Measurements from ENCODE around the gene VKORC1. TPM values are rescaled to one million over a fixed set of nuclear protein-coding genes. Genes with fewer than 3 reads are reported as not detected.
A peak's percentile ranks its signal among the peaks of the same experiment; 100 is the strongest.

VKORC1 gene
- total RNA-seq, 1 donor from 2014 or later = 101 TPM

- DNase-seq (ENCODE audit: low spot score) (no peak), ATAC-seq (no peak)
These were observed 10.6 kb downstream of the VKORC1 start for GRCh38 chr16:31083981-31084380.

- ATAC-seq = no peak
- no peak for DNase-seq (ENCODE audit: low spot score)
These were observed 11.0 kb downstream of the VKORC1 start for GRCh38 chr16:31083556-31083955.

- ATAC-seq = no peak
- DNase-seq (ENCODE audit: low spot score) = no peak
These were observed 11.5 kb downstream of the VKORC1 start for GRCh38 chr16:31083081-31083480.

- ATAC-seq = no peak
- no peak for DNase-seq (ENCODE audit: low spot score)
These were observed 12.1 kb downstream of the VKORC1 start for GRCh38 chr16:31082368-31083045.

- ATAC-seq (no peak), DNase-seq (ENCODE audit: low spot score) (no peak)
These were observed 12.9 kb downstream of the VKORC1 start for GRCh38 chr16:31081428-31082351.

GRCh38 chr16:31080756-31081419, 13.7 kb downstream of the VKORC1 start:
- DNase-seq (ENCODE audit: low spot score) = no peak
- ATAC-seq = peak; percentile 46

- ATAC-seq (no peak), DNase-seq (ENCODE audit: low spot score) (no peak)
These were observed 14.5 kb downstream of the VKORC1 start for GRCh38 chr16:31080035-31080629.

- ATAC-seq (no peak), DNase-seq (ENCODE audit: low spot score) (no peak)
These were observed 15.2 kb downstream of the VKORC1 start for GRCh38 chr16:31079342-31079944.

- ATAC-seq (no peak), DNase-seq (ENCODE audit: low spot score) (no peak)
These were observed 15.8 kb downstream of the VKORC1 start for GRCh38 chr16:31078597-31079341.

GRCh38 chr16:31077592-31078396, 16.8 kb downstream of the VKORC1 start:
- DNase-seq (ENCODE audit: low spot score) (no peak), ATAC-seq (no peak)

- ATAC-seq (no peak), DNase-seq (ENCODE audit: low spot score) (no peak)
These were observed 17.6 kb downstream of the VKORC1 start for GRCh38 chr16:31077024-31077423.

- DNase-seq (ENCODE audit: low spot score) (no peak), ATAC-seq (no peak)
These were observed 18.3 kb downstream of the VKORC1 start for GRCh38 chr16:31076319-31076718.

GRCh38 chr16:31074814-31075183, 19.8 kb downstream of the VKORC1 start:
- no peak for ATAC-seq
- DNase-seq (ENCODE audit: low spot score) = no peak

GRCh38 chr16:31073970-31074813, 20.4 kb downstream of the VKORC1 start, which contains the start of the genes ZNF646 and ZNF668:
Gene ZNF646 (plus strand): TSS chr16:31074422. CDS start chr16:31076325, 1,903 bp downstream.
Gene ZNF668 (minus strand): TSS chr16:31074240. CDS start chr16:31064459, 9,781 bp downstream.
- ATAC-seq (peak; percentile 90), DNase-seq (ENCODE audit: low spot score) (peak; percentile 98)

GRCh38 chr16:31073142-31073969, 21.2 kb downstream of the VKORC1 start:
- DNase-seq (ENCODE audit: low spot score) (peak; percentile 93), ATAC-seq (peak; percentile 86)

- ATAC-seq (no peak), DNase-seq (ENCODE audit: low spot score) (no peak)
These were observed 22.0 kb downstream of the VKORC1 start for GRCh38 chr16:31072540-31073141.

GRCh38 chr16:31071861-31072260, 22.7 kb downstream of the VKORC1 start:
- DNase-seq (ENCODE audit: low spot score) (no peak), ATAC-seq (no peak)

Measured in left lobe of liver (tissue), 2 donors.